Activated CD4-positive, alpha-beta T cell treated with anti-CD3 and anti-CD28 coated beads, Interleukin-2, amount 10 ng/mL, durations not matched to agents 24 days and 14 days (primary cell): Measurements from ENCODE around the gene COL2A1. TPM values are rescaled to one million over a fixed set of nuclear protein-coding genes. Genes with fewer than 3 reads are reported as not detected.

ENCODE experiments used
- DNase-seq: peaks from one replicate; pipeline ENCODE4 v3.0.0; 2022
- H3K27ac Mint-ChIP-seq: one replicate; pipeline ENCODE4 v1.8.0; 2022; ENCODE audit warnings: mild to moderate bottlenecking, mixed read lengths
- H3K27me3 Mint-ChIP-seq: one replicate; pipeline ENCODE4 v1.8.0; 2022; ENCODE audit warnings: mixed read lengths
- H3K36me3 Mint-ChIP-seq: one replicate; pipeline ENCODE4 v1.8.0; 2022; ENCODE audit warnings: low read depth, mild to moderate bottlenecking, mixed read lengths
- H3K4me1 Mint-ChIP-seq: one replicate; pipeline ENCODE4 v1.8.0; 2021; ENCODE audit warnings: mixed read lengths
- H3K4me3 Mint-ChIP-seq: one replicate; pipeline ENCODE4 v1.8.0; 2022; ENCODE audit warnings: mild to moderate bottlenecking, moderate library complexity, mixed read lengths
- H3K9me3 Mint-ChIP-seq: one replicate; pipeline ENCODE4 v1.8.0; 2021; ENCODE audit warnings: mixed read lengths
- intact Hi-C: fragments of 100-400 bp; cut with micrococcal nuclease; formaldehyde crosslinking; loops from one replicate; pipeline ENCODE4 v1.15.1; 2023
- total RNA-seq: library from RNA; stranded (reverse); gene quantifications from 2 replicates; pipeline ENCODE4 v1.2.3, GENCODE V29; 2022

Gene COL2A1
- total RNA-seq, 1 donor from 2014 or later: 0.07 TPM

GRCh38 chr12:48025281-48025680 lies 21.0 kb upstream of the COL2A1 start:
- Mint-ChIP-seq H3K4me1 (no peaks in the 10 kb centered on the region), H3K4me3 (no peak overlapping the region), H3K9me3 (no peaks in the 10 kb centered on the region), H3K36me3 (no peaks in the 10 kb centered on the region), H3K27me3 (peaks cover 22% of the 10 kb centered on the region), H3K27ac (no peak overlapping the region)
- intact Hi-C loops: no loop called here
- no peak for DNase-seq

DNA sequence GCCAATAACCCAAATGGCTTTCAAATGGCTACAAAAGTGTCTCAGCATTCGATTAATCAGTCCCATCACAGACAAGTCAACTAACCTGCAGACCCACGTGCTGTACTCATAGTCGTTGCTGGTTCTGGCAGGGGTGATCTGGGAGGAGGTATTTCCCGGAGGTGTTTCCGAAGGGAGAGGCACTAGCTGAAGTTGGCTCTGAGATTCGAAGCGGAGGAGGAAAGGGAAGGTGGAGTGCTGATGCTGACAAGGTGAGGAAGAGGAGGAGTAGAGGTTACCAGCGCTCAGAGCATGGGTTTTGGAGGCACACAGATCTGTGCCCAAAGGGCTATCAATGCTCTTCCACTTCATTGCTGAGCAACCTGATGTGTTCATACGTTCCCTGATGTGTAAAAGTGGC lies 20.5 kb upstream of the COL2A1 start:
- H3K27me3 Mint-ChIP-seq: peaks cover 22% of the 10 kb centered on the region
- H3K9me3 Mint-ChIP-seq: no peaks in the 10 kb centered on the region
- H3K4me3 Mint-ChIP-seq: no peak overlapping the region
- no peaks in the 10 kb centered on the region for H3K4me1 Mint-ChIP-seq
- H3K36me3 Mint-ChIP-seq: no peaks in the 10 kb centered on the region
- intact Hi-C loops: no loop called here
- H3K27ac Mint-ChIP-seq: no peak overlapping the region
- DNase-seq: no peak

DNA sequence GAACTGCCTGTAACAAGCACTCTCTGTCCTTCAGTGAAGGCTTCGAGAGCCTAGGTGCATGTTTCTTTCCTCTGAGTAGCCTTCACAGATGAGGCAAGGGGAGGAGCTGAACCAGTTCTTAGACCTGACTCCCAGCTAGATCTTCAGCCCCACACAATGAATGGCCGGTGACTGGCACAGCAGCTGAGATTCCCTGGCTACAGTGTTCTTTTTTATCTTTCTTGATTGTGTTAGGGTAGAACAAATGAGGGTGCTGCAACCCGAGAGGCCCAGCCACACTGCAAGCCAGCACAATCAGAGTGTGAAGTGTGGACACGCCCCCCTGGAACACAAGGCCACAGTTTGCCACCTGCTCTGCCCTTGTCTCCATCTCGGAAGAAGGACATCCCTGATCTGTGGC lies 19.1 kb upstream of the COL2A1 start:
- intact Hi-C loops: no loop called here
- Mint-ChIP-seq H3K4me3 (no peak overlapping the region), H3K36me3 (no peaks in the 10 kb centered on the region), H3K27ac (no peak overlapping the region), H3K9me3 (no peaks in the 10 kb centered on the region), H3K27me3 (peaks cover 30% of the 10 kb centered on the region), H3K4me1 (no peaks in the 10 kb centered on the region)
- no peak for DNase-seq

- intact Hi-C loops: no loop called here
- Mint-ChIP-seq H3K4me3 (no peak overlapping the region), H3K27ac (no peak overlapping the region), H3K9me3 (no peaks in the 10 kb centered on the region), H3K36me3 (no peaks in the 10 kb centered on the region), H3K4me1 (no peaks in the 10 kb centered on the region), H3K27me3 (peaks cover 35% of the 10 kb centered on the region)
- no peak for DNase-seq
Observed at GRCh38 chr12:48022676-48023385, 18.6 kb upstream of the COL2A1 start.

- Mint-ChIP-seq H3K4me1 (no peaks in the 10 kb centered on the region), H3K36me3 (no peaks in the 10 kb centered on the region), H3K4me3 (no peak overlapping the region), H3K9me3 (no peaks in the 10 kb centered on the region), H3K27ac (no peak overlapping the region), H3K27me3 (peaks cover 38% of the 10 kb centered on the region)
- intact Hi-C loops: no loop called here
- DNase-seq: no peak
Observed at GRCh38 chr12:48022180-48022521, 17.9 kb upstream of the COL2A1 start.

DNA sequence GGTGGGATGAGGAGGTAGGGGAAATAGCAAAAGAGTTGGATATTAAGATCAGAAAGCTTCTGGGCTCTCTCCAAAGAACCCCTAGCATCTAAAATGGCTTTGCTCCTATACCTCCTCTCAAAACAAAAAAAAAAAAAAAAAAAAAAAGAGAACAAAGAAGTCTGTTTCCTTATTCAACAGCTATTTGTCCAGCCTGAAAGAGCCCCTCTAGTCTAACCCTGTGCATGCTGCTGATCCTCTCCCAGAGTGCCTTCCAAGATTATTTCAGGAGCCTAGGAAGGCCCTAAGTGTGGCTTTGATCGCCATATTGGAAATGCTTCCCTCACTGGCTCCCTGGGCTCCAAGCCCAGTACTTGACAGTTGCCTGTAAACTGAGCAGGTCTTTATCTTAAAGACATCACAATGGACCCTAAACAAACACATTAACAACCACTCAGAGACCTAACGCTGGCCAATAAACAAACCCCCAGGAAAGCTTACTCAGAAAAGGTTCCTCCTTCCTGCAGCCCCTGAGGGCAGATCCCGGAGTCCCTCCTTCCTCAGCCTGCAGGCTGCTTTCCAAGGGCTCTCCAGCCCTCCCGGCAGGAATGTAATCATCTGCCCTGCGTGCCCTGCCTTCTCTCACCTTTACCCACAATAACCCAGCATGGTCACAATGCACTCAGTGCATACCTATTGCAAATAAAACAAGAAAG lies 17.4 kb upstream of the COL2A1 start:
- no peak overlapping the region for H3K27ac Mint-ChIP-seq
- H3K4me1 Mint-ChIP-seq: no peaks in the 10 kb centered on the region
- H3K36me3 Mint-ChIP-seq: no peaks in the 10 kb centered on the region
- DNase-seq: no peak
- H3K4me3 Mint-ChIP-seq: no peak overlapping the region
- intact Hi-C loops: no loop called here
- H3K9me3 Mint-ChIP-seq: no peaks in the 10 kb centered on the region
- peaks cover 42% of the 10 kb centered on the region for H3K27me3 Mint-ChIP-seq

DNA sequence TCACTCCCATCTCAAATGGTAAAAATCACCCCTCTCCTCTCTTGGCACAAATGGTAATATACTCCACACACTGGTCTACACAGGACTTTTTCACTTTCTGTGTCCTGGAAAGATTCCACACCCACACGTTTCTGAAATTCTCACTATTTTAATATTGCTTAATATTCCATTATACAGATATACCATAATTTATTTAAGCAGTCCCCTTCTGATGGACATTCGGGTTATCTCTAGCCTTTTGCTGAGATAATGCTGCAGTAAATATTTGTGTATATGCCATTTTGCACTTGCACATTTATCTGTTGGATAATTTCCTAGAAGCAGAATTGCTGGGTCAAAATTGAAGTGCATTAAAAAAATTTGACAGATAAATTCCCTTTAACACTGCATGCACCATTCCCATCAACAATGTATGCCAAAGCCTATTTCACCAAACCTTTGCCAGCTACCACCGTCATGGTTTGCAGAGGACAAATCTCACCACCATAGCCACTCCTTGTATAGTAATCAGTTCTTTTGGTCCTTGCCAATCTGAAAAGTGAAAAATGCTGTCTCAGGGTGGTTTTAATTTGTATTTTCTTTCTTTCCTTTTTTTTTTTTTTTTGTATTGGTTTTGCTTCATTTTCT lies 15.5 kb upstream of the COL2A1 start:
- no peak for DNase-seq
- Mint-ChIP-seq H3K27ac (no peak overlapping the region), H3K4me3 (no peak overlapping the region), H3K4me1 (no peaks in the 10 kb centered on the region), H3K36me3 (no peaks in the 10 kb centered on the region), H3K27me3 (peaks cover 55% of the 10 kb centered on the region), H3K9me3 (no peaks in the 10 kb centered on the region)
- intact Hi-C loops: no loop called here

- H3K27me3 Mint-ChIP-seq: peaks cover 63% of the 10 kb centered on the region
- no peaks in the 10 kb centered on the region for H3K4me1 Mint-ChIP-seq
- H3K9me3 Mint-ChIP-seq: no peaks in the 10 kb centered on the region
- no peak overlapping the region for H3K27ac Mint-ChIP-seq
- H3K4me3 Mint-ChIP-seq: no peak overlapping the region
- DNase-seq: no peak
- H3K36me3 Mint-ChIP-seq: no peaks in the 10 kb centered on the region
- intact Hi-C loops: no loop called here
Observed at GRCh38 chr12:48018618-48018995, 14.3 kb upstream of the COL2A1 start.

GRCh38 chr12:48017921-48018617 lies 13.8 kb upstream of the COL2A1 start:
- H3K4me3 Mint-ChIP-seq: no peak overlapping the region
- DNase-seq: no peak
- no peak overlapping the region for H3K27ac Mint-ChIP-seq
- no peaks in the 10 kb centered on the region for H3K4me1 Mint-ChIP-seq
- H3K27me3 Mint-ChIP-seq: peaks cover 64% of the 10 kb centered on the region
- intact Hi-C loops: no loop called here
- H3K9me3 Mint-ChIP-seq: no peaks in the 10 kb centered on the region
- H3K36me3 Mint-ChIP-seq: no peaks in the 10 kb centered on the region

GRCh38 chr12:48017496-48017895 lies 13.2 kb upstream of the COL2A1 start:
- Mint-ChIP-seq H3K27ac (no peak overlapping the region), H3K36me3 (no peaks in the 10 kb centered on the region), H3K4me3 (no peak overlapping the region), H3K4me1 (no peaks in the 10 kb centered on the region), H3K9me3 (no peaks in the 10 kb centered on the region), H3K27me3 (peaks cover 64% of the 10 kb centered on the region)
- DNase-seq: no peak
- intact Hi-C loops: no loop called here

GRCh38 chr12:48016373-48017020 lies 12.2 kb upstream of the COL2A1 start:
- Mint-ChIP-seq H3K9me3 (no peaks in the 10 kb centered on the region), H3K4me3 (no peak overlapping the region), H3K27me3 (peaks cover 62% of the 10 kb centered on the region)

DNA sequence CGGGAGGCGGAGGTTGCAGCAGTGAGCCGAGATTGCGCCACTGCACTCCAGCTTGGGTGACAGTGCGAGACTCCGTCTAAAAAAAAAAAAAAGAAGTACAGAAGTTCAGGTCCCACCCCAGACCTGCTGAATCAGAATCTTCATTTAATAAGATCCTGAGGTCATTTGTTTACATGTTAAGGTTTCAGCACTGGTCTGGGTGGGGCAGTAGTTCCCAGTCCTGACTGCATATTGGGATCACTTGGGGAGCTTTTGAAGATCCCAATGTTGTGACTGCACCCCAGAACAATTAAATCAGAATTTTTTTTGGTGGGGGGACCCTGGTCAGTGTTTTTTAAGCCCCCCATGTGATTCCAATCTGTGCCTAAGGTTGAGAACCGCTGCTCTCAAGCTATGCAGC lies 11.7 kb upstream of the COL2A1 start:
- Mint-ChIP-seq H3K4me3 (no peak overlapping the region), H3K27ac (no peak overlapping the region), H3K9me3 (no peaks in the 10 kb centered on the region), H3K4me1 (no peaks in the 10 kb centered on the region), H3K27me3 (peaks cover 64% of the 10 kb centered on the region), H3K36me3 (no peaks in the 10 kb centered on the region)
- intact Hi-C loops: no loop called here
- DNase-seq: no peak

More at GRCh38 chr12:48016373-48017020, 12.2 kb upstream of the COL2A1 start:
- Mint-ChIP-seq H3K27ac (no peak overlapping the region), H3K36me3 (no peaks in the 10 kb centered on the region), H3K4me1 (no peaks in the 10 kb centered on the region)
- DNase-seq: no peak
- intact Hi-C loops: no loop called here

GRCh38 chr12:48015129-48015528 lies 10.9 kb upstream of the COL2A1 start:
- Mint-ChIP-seq H3K9me3 (no peaks in the 10 kb centered on the region), H3K27me3 (peaks cover 67% of the 10 kb centered on the region), H3K4me1 (no peaks in the 10 kb centered on the region), H3K4me3 (no peak overlapping the region), H3K36me3 (no peaks in the 10 kb centered on the region), H3K27ac (no peak overlapping the region)
- intact Hi-C loops: no loop called here
- no peak for DNase-seq

GRCh38 chr12:48013287-48013686 lies 9.0 kb upstream of the COL2A1 start:
- no peaks in the 10 kb centered on the region for H3K36me3 Mint-ChIP-seq
- H3K27ac Mint-ChIP-seq: no peak overlapping the region
- H3K4me1 Mint-ChIP-seq: no peaks in the 10 kb centered on the region
- DNase-seq: no peak
- H3K27me3 Mint-ChIP-seq: peaks cover 76% of the 10 kb centered on the region
- H3K4me3 Mint-ChIP-seq: no peak overlapping the region
- H3K9me3 Mint-ChIP-seq: no peaks in the 10 kb centered on the region
- intact Hi-C loops: no loop called here
